NCI-H82 treated with DMSO at 0.1 percent for 48 hours (cell line): ENCODE measurements around the gene JOSD1.
"Not testable (repeated sequence)": the region's sequence is repeated elsewhere in the genome, so short reads cannot be mapped to it uniquely, and the experiment has no call there.

Experiments
- DNase-seq: peaks from one replicate; lab custom pipeline; 2025; ENCODE audit not compliant: unreplicated experiment; lab: John Stamatoyannopoulos, UW

The JOSD1 gene

DNA sequence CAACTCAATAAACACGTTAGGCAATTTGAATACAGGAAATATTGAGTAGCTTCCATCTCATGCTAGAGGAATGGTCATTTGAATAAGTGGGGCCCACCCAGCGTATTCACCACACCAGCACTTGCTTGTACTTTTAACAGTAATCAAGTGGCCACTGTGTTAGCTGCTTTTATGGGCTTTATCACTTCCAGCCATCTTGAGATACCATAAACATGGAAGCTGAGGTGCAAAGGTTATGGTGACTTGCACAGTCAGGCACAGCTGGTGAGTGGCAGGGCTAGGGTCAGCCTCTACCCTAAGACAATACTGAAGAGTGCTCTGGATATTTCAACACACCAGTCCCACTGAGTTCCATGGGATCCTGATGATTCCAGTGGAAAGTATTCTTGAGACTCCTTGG lies 6.7 kb downstream of the JOSD1 start:
- no peak for DNase-seq

DNA sequence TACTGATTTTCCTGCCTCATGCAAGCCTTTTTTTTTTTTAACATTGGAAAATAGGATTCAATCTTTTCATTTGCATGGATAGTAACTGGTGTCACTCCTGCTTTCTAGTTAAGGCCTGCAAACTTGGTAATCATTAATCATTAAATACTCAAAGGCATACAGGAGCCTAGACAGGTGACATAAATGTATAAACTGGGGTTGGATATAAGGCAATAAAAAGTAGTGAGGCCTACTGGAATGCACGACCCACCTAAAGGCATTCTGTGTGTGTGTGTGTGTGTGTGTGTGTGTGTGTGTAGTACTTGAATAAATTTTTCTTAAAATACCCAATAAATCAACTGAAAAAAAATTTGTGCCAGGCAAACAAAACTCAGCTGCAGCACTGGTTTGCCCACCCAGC lies 11.1 kb downstream of the JOSD1 start:
- no peak for DNase-seq

DNA sequence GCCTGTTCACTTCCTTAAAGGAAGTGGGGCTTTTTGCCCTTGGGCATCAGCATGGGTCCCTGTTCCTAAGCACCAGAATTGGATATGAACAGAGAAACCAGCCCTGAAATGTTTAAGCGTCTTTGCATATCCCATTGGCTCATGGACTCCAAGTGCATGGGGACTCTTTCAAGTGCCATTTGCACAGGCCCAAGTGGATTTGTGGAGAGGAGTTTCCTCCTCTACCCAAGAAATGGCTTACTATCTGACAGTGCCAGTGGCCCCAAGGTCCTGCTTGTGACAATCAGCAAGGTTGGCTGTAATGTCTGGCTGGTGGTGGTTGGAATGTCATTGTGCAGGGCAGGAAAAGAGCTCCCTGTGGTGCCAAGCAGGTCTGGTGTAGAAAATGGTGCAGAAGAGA lies 15.0 kb downstream of the JOSD1 start:
- no peak for DNase-seq

DNA sequence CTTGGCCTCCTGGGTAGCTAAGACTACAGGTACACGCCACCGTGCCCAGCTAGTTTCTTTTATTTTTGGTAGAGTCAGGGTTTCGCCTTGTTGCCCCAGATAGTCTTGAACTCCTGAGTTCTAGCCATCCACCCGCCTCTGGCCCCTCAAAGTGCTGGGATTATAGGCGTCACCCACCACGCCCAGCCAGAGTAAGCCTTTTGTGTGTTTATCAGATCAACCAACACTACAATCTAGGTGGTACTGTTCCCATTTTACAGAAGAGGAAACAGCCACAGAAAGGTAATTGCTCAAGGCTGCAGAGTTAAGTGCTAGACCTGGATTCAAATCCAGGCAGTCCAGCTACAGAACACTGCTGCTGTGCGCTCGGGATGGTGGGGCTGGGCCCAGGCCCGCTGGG lies 15.8 kb downstream of the JOSD1 start:
- DNase-seq = no peak

DNA sequence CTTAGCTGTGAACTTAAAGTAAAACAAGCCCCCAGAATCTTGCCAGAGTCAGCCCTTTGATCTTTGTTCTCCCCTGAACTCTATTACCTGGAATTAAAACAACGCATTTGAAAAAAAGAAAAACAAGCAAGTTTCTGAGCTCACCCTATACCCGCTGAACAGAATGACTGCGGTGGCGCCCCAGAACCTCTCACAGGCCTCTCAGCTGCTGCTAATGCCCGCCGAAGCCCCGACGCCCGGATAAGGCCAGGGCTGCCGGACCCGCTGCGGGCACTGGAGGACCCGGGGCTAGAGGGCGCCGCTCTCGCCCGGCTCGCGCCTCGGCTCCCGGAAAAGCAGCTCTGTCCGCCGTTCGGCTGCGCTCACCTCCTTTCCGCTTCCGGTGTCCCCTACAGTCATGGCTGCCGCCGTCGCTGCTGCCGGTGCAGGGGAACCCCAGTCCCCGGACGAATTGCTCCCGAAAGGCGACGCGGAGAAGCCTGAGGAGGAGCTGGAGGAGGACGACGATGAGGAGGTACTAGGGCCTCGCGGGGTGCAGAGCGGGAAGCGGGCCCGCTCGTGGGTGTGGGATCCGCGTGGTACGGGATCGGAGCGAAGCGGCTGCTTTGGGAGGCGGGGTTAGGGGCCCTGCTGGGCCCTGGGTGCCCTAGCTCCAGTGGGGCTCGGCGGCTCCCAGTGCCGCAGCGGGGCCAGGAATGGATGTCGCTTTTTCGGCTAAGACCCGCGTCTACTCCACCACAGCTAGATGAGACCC lies 19.0 kb downstream of the JOSD1 start, which contains the start of gene TOMM22:
Gene TOMM22 (plus strand): TSS at position 376 of the 754 bp plus-strand sequence. CDS start 22 bp downstream, at position 398.
- DNase-seq = peak; percentile 33

DNA sequence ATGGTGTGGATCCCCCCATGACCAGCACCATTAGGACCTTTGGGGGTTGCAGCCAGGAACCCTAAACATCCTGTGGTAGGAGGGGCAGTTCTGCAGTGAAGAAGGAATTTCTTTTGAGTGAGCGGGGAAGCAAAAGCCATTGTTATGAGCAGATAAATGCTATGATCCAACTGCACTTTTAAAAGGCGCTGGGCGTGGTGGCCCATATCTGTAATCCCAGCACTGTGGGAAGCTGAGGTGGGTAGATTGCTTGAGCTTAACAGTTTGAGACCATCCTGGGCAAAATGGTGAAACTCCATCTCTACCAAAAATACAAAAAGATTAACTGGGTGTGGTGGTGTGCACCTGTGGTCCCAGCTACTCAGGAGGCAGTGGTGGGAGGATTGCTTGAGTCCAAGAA lies 24.9 kb downstream of the JOSD1 start:
- no peak for DNase-seq

DNA sequence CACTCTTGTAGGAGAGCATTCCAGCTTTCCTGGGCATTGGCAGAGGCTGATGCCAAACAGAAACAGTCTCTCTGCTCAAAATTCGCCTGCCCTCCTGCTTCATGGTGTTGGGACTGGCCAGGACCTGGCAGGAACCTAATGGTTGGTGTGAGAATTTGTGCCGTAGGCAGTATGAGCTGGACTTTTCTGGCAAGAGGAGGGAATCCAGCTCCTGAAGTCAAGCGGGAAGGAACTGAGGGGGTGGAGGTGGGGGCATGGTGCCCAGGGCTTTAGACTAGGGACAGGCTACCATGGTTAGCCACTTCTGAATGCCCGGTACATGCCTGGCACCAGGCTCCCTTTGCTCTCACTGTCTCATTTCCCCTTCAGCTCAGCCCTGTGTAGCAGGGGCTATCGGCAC lies 25.9 kb downstream of the JOSD1 start:
- no peak for DNase-seq

DNA sequence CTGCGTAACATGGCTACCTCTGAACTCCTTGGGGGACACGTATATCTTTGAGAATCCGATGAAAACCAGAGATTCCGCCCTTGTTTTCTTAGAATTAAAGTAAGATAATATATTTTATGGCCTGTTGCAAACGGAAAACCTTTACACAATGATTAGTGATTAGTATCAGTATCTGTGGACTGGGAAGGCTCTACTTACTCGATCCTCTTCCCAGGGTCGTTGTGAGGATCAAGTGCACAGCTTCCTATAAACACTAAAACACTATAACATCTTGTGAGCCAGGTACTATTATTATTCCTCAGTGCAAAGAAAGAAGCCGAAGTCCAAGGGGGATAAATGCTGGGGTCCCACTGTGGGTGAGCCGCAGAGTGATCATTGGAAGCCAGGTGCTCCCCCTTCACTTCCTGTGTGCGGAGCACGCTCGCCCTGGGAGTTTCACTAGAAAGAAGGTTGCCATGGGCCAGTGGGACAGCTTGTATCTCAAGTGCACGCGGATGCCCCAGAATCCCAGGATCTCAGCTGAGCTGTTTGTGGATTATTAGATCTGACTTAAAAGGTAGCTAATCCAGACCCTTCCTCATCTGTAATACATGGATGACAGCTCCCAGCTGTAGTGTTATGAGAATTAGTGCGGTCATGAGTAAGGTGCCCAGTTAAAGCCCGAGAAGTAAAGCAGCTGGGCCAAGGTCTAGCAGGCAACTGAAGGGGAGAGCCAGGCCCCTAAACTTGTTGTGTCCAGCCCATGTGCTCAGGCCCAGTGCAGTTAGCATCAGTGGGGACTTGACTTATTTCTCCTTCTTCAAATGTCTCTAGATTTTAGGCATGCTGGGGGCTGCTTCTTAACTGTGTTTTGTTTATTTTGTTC lies 43.5 kb downstream of the JOSD1 start:
- DNase-seq = no peak

DNA sequence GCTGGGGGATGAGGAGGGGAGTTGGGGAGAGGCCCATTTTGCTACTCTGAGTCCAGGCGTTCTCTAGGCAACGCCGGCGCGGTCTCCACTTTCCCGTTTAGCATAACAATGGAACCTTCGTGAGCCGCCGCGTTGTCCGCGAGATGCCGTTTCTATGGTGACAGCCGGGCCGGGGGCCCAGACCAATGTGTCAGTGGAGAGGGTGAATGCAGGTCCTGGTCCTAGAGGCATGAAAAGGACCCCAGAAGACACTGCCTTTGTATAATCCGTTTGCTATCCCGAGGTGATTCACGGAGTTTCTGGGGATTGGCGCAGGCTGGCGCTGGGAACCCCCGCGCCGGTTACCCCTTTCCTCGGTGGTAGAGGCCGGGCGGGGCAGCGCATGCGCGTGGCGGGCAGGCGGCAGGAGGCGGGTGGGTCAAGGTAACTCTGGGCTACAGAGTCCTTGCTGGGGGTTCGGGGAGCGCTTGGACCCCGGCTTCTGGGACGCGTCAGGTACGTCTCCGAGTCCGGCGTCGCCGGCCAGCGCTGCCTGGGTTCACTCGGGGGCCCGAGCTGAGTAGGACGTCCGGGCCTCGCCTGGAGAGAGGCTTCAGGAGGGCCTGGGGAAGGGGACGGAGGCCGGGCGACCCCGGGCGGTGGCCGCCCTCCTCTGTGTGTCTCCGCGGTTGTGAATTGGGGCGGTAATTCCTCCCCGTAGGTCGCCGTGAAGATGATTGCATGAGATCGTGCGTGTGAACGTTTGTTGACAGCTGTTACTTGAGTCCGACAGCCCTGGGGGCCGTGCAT lies 44.3 kb downstream of the JOSD1 start, which contains the start of the genes CBY1 and FAM227A:
Gene CBY1 (plus strand): TSS at position 383 of the 789 bp plus-strand sequence. CDS start 11,417 bp downstream, outside the sequence.
Gene FAM227A (minus strand): TSS at position 137 of the 789 bp plus-strand sequence. CDS start 6,224 bp downstream, outside the sequence.
- DNase-seq = peak; percentile 58

DNA sequence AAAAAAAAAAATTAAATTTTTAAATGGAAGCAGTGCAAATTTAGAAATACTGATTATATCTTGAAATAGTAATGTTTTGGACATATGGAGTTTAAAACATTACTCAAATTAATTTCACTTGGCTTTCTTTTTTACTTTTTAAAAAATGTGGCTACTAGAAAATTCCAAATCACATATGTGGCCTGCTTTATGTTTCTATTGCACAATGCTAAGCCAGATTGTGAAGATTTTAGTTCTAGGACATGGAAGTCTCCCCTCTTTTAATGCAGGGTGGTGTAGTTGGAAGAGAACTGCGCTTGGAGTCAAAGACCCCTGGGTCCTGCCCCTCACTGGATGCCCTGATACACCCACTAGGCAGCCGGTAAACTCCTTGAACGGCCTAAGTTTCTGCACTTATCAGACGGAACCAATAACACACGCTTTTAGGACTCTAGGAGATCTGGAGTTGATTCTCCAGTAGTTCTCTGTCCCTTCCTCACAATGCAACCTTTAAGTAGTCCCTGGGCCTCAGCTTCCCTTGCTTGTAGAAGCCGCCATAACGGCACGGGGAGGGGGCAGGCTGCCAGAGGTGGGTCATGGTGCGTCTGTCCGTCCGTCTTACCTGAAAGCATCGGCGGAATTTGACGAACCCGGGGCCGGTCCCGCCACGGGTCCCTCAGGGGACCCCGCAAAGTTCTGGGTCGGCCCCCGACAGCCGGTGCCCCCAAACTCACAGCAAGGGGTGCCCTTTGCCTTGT lies 45.1 kb downstream of the JOSD1 start:
- no peak for DNase-seq

DNA sequence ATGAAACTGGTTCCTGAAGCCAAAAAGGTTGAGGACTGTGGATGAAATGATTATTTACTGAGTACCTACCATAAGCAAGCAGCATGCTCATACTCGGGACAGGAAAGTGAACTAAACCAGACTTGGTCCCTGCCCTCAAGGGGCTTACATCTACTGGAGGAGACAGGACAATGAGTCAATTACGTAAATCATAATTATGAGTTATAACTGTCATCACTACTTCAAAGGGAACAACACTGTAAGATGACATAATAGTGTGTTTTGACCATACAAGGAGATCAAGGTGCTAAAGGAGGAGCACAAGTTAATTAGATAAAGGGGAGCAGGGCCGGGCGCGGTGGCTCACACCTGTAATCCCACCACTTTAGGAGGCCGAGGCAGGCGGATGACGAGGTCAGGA lies 47.0 kb downstream of the JOSD1 start:
- no peak for DNase-seq

DNA sequence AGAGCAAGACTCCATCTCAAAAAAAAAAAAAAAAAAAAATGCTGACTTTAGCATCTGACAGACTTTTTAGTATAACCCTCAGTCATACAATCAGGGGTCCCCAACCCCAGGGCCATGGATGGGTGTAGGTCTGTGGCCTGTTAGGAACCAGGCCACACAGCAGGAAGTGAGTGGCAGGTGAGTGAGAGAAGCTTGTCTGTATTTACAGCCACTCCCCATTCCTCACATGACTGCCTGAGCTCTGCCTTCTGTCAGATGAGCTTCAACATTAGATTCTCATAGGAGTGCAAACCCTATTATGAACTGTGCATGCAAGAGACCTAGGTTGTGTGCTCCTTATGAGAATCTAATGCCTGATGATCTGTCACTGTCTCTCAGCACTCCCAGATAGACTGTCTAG lies 47.9 kb downstream of the JOSD1 start:
- no peak for DNase-seq

DNA sequence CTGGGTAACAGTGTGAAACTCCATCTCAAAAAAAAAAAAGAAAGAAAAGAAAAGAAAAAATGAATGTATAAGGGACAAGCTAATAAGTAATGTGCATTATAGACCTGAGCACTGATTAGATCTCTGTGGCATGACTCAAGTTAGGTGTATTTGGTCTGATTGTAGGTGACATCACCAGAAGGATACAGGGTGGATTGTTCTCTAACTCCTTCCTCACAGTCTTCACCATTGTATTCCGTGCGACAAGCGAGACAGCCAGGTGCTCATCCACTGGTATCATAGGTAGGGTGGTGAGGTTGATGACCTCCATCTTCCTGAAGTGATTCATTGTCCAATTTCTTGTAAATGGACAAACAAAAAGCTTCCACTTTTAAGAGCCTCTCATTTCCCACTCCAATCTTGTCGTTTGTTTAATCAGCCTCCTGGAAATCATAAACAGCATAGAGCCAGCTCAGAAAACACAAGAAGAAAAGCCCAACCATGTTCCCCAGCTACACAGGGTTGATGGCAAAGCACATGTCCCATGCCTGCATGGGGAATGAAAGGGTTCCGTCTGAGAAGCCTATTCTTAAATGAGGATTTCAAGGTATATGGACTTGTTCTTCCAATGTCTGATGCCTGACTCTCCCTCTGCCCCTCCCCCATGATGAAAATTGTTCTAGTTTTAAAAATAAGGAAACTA lies 50.8 kb downstream of the JOSD1 start:
- no peak for DNase-seq

DNA sequence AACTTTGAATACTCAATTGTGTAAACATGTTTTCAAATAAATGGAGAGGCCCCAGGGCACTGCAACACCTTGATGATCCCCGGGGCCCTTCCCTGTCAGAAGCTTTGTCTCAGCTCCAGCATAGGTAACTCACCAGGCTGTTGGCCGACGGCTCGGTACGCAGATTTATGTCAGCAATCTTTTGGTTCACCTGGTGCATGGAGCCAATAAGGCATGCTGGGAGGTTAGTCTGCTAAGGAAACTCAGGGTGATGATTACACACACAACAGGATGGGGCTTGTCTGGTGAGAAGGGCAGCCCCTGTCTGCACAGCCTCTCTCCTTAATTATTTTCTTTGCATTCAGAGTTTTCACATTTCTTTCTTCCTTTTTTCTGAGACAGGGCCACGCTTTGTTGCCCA lies 55.3 kb downstream of the JOSD1 start:
- no peak for DNase-seq

DNA sequence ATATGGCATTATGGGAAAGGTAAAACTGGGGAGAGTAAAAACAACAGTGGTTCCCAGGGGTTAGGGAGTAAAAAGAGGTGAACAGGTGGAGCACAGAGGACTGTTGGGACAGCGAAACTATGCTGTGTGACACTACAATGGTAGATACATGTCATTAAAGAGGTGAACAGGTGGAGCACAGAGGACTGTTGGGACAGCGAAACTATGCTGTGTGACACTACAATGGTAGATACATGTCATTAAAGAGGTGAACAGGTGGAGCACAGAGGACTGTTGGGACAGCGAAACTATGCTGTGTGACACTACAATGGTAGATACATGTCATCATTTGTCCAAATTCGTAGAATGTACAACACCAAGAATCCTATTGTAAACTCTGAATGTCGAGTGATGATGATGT lies 56.5 kb downstream of the JOSD1 start:
- DNase-seq = not testable (repeated sequence)

DNA sequence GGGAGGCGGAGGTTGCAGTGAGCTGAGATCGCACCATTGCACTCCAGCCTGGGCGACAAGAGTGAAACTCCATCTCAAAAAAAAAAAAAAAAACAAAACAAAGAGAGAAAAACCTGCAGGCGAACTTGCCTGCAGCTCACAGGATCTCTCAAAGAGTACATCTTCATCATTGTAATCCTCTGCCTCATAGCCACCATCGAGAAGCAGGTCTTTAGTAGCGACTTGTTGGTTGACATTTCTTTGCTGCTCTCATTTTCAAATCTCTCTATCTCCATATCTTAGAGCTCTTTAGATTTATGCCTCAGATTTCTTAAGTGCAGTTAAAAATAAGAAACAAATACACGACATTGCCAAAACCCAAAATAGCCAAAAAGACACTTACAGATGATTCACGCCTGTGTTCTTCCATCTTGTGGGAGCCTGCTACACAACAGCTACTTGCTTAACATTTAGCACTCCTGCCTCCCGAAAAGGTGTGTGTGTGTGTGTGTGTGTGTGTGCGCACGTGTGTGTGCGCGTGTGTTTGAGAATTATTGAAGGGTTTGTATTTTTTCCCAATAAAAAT lies 59.2 kb downstream of the JOSD1 start:
- no peak for DNase-seq

DNA sequence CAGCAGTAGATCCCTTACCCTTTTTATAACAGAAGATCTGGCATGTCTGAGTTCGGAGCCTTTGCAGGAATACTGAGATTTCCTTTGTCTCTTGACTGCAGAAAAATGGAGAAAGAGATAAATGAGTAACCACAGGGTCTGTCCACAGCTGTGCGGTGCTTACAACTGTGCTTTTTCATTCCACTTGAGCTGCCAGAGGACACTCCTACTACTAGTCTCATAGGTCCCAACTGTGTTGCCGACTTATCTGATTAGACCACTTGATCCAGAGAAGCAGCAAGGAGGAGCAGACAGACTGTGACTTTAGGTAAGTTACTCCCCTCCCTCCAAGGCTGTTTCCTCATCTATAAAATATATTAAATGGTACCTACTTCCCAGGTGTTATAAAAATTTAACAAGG lies 62.0 kb downstream of the JOSD1 start:
- DNase-seq = no peak

DNA sequence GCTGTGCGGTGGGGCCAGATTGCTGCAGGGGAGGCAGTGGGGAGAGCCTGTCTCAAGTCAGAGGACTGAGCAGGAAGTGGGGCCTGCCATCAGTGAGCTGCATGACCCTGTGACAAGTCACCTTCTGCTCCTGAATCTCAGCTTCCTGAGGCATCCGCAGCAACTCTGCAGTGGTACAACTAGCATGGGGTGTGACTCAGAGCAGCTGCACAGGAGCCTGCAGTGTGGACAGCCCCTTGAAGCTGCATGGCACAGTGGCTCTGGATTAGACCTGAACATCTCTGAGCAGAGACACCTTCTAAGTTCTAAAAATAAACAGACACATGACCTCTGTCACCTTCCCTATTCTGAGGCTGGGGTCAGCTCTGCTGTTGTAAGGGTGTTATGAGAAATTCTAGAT lies 62.5 kb downstream of the JOSD1 start:
- DNase-seq = no peak
